Pancreas (tissue), 10 donors: ENCODE measurements around the gene ARIH1. TPM values are rescaled to one million over a fixed set of nuclear protein-coding genes. Genes with fewer than 3 reads are reported as not detected.

ENCODE experiments used
- ATAC-seq, 4 donors: fragments of 200-7000 bp; cut with Tn5 transposase; one replicate each; pipeline versions ENCODE4 v1.8.0 to v1.9.1; 2020; ENCODE audit warnings: mild to moderate bottlenecking in 4 of 4, moderate library complexity in 4 of 4
- DNase-seq, 6 donors: peaks; one replicate each; pipeline ENCODE4 v3.0.0-alpha.2; 2020
- FAIRE-seq: peaks from 2 replicates; lab custom pipeline; 2012; peaks lifted over from hg19 to GRCh38; lab: Jason Lieb, UNC
- H3K27ac ChIP-seq, 4 donors: fragments of 200-600 bp; sonication (generic); 1 replicate in 3 of 4; 2 replicates in 1 of 4; pipeline versions ENCODE4 v1.5.0 to v1.8.0; 2020
- H3K27me3 ChIP-seq, 4 donors: fragments of 200-600 bp; one replicate each; pipeline ENCODE4 v1.8.0; 2021
- H3K36me3 ChIP-seq, 3 donors: fragments of 200-600 bp; sonication (generic) in 1 of 3; one replicate each; pipeline versions ENCODE4 v1.5.0 to v1.8.0; 2020 to 2021
- H3K4me1 ChIP-seq, 3 donors: fragments of 200-600 bp; one replicate each; pipeline ENCODE4 v1.8.0; 2021
- H3K4me3 ChIP-seq, 4 donors: fragments of 200-600 bp; sonication (generic) in 2 of 4; one replicate each; pipeline versions ENCODE4 v1.5.0 to v1.8.0; 2020 to 2021
- H3K9me3 ChIP-seq, 4 donors: fragments of 200-600 bp; one replicate each; pipeline ENCODE4 v1.8.0; 2021
- WGBS, 2 donors: extraction: QIAGEN DNeasy Blood & Tissue Kit; methylation state at CpG; one replicate each; pipeline ENCODE4 v1.1.7; 2013; 5-methylcytosine and 5-hydroxymethylcytosine counted together
- intact Hi-C, 3 donors: fragments of 100-400 bp; cut with DNase I; formaldehyde crosslinking; loops; one replicate each; pipeline versions ENCODE4 v1.11.1 to v1.14.2; 2022
- polyA plus RNA-seq, 2 donors: library from polyadenylated mRNA; stranded (reverse); fragments of 200-250 nt; gene quantifications; one replicate each; pipeline ENCODE4 v1.2.3, GENCODE V29; 2013
- total RNA-seq, 6 donors: library from RNA; stranded (reverse); fragmentation: NEBNext Ultra II Directional in 4 of 6; extraction: Animal tissue kit (Norgen Biotek cat#: 25700) in 4 of 6; gene quantifications; one replicate each; pipeline versions ENCODE4 v1.2.1 to v1.2.4, GENCODE V29; 2021 to 2023
- TF ChIP-seq, protein P1 (sequence below), 4 donors: fragments of 200-600 bp; sonication (generic) in 3 of 4; IDR thresholded peaks; one replicate each; pipeline versions ENCODE4 v1.5.0 to v1.8.0; 2021; ENCODE audit warnings: antibody characterized with exemption in 4 of 4
- donor health status: healthy with polysubstance abuse.
- donor health status: DM: no; HTN: no; CAD: no; lungs with moderate emphysema.
- donor health status: DM: no; HTN: no; CAD: no.
- donor health status: control.
- donor health status: control.
- donor health status: Bipolar disorder and iron deficiency.
- donor health status: DM: yes; HTN: yes; CAD: no.
- donor health status: DM: no; HTN: no; CAD: no.
- donor health status: DM: no; HTN: no; CAD: no.
- donor health status: DM: yes; HTN: yes; CAD: no.

ARIH1 gene
- total and polyA plus RNA-seq, 8 donors, result 11.5 to 91.3 (median 66.6) TPM

DNA sequence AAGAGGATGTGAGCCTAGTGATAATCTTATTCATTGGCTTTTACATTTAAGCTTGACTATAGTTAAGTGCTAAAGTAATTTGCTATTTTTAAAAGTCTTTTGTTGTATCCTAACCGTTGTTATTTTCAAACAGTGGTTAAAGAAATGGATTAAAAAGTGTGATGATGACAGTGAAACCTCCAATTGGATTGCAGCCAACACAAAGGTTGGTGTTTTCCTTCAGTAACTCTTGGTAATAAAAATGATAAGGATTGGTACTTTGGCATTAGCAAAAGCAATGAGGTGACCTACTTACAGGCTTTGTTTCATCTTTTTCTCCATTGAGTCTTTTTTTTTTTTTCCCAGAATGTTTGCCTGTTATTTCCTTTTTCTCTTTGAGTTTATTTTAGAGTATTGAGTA is 92.8 kb downstream of the ARIH1 start:
- FAIRE-seq (no peak), DNase-seq (no peak), ATAC-seq (no peak)
- peaks cover 0 to 7% (median 3%) of the 10 kb centered on the region in 3 donors for H3K36me3 ChIP-seq
- 33% methylated on average over 1 of the region's 1 CpG for WGBS, 2 donors
- no peaks in the 10 kb centered on the region for H3K27me3 ChIP-seq
- TF ChIP-seq, protein P1, sequence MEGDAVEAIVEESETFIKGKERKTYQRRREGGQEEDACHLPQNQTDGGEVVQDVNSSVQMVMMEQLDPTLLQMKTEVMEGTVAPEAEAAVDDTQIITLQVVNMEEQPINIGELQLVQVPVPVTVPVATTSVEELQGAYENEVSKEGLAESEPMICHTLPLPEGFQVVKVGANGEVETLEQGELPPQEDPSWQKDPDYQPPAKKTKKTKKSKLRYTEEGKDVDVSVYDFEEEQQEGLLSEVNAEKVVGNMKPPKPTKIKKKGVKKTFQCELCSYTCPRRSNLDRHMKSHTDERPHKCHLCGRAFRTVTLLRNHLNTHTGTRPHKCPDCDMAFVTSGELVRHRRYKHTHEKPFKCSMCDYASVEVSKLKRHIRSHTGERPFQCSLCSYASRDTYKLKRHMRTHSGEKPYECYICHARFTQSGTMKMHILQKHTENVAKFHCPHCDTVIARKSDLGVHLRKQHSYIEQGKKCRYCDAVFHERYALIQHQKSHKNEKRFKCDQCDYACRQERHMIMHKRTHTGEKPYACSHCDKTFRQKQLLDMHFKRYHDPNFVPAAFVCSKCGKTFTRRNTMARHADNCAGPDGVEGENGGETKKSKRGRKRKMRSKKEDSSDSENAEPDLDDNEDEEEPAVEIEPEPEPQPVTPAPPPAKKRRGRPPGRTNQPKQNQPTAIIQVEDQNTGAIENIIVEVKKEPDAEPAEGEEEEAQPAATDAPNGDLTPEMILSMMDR (IDR thresholded peaks at IDR 0.05), result no peak
- H3K4me3 ChIP-seq, result no peak overlapping the region
- intact Hi-C loops, result no loop called here
- peaks cover 0 to 6% (median 5%) of the 10 kb centered on the region in 3 donors for H3K4me1 ChIP-seq
- H3K27ac ChIP-seq, result no peak overlapping the region
- no peaks in the 10 kb centered on the region for H3K9me3 ChIP-seq

DNA sequence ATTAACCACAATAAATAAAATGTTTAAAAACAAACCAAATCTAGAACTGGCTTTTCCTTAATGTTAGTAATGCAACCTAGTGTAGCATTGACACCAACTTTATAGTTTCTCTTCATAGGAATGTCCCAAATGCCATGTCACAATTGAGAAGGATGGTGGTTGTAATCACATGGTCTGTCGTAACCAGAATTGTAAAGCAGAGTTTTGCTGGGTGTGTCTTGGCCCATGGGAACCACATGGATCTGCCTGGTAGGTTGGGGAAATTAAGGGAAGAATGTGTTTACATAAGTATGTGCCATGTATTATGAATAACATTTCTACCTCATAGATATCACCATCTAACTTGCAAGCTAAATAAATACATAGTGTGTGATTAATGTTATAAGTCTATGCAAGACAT is 95.9 kb downstream of the ARIH1 start:
- peaks cover 0 to 6% (median 5%) of the 10 kb centered on the region in 3 donors for H3K4me1 ChIP-seq
- H3K36me3 ChIP-seq, result peaks cover 0 to 25% (median 0%) of the 10 kb centered on the region in 3 donors
- ATAC-seq (no peak), FAIRE-seq (no peak), DNase-seq (no peak)
- H3K9me3 ChIP-seq, result no peaks in the 10 kb centered on the region
- no peak overlapping the region for H3K4me3 ChIP-seq
- no peaks in the 10 kb centered on the region for H3K27me3 ChIP-seq
- intact Hi-C loops, result no loop called here
- TF ChIP-seq, protein P1 (IDR thresholded peaks at IDR 0.05), result no peak
- 100% methylated on average over 1 of the region's 1 CpG for WGBS, 2 donors
- H3K27ac ChIP-seq, result no peak overlapping the region

DNA sequence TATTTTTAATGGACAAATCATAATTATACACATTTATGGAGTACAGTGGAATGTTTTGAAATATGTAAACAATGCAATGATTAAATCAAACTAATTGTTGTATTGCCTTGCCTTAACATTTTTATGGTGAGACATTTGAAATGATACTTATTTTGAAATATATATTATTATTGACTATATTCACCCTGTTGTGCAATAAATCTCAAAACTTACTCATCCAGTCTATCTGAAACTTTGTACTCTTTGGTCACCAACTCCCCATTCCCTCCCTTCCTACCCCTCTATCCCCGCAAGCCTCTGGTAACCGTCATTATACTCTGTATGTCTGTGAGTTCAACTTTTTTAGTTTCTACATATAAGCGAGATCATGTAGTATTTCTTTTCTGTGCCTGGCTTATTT is 105.7 kb downstream of the ARIH1 start:
- TF ChIP-seq, protein P1 (IDR thresholded peaks at IDR 0.05), result no peak
- H3K4me1 ChIP-seq, result no peaks in the 10 kb centered on the region
- H3K4me3 ChIP-seq, result no peak overlapping the region
- H3K36me3 ChIP-seq, result peaks cover 0 to 47% (median 5%) of the 10 kb centered on the region in 3 donors
- no peaks in the 10 kb centered on the region for H3K9me3 ChIP-seq
- no peaks in the 10 kb centered on the region for H3K27me3 ChIP-seq
- FAIRE-seq (no peak), DNase-seq (no peak), ATAC-seq (no peak)
- H3K27ac ChIP-seq, result no peak overlapping the region
- 97 to 99% methylated on average over 3 of the region's 3 CpGs for WGBS, 2 donors
- intact Hi-C loops, result no loop called here

DNA sequence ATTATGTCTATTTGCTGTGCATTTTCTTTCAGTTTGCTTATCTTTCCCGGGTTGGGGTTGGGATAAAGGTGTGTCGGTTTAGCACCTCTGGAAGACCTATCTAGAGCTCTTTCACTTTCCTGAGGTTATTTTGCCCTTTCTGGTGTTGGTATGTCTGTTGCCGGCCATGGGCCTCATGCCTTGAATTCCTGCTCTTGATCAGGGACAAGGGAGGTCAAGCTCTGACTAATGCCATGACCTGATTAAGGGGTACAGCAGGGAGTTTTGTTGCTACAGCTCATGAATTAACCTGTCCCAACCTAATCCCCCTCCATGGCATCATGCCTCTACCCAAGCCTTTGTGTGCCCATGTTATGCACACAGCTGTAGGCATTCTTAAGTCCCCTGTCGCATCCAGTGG is 109.9 kb downstream of the ARIH1 start:
- H3K4me3 ChIP-seq, result no peak overlapping the region
- TF ChIP-seq, protein P1 (IDR thresholded peaks at IDR 0.05), result no peak
- no peaks in the 10 kb centered on the region for H3K9me3 ChIP-seq
- no peak for ATAC-seq
- no peak for FAIRE-seq
- no peaks in the 10 kb centered on the region for H3K27me3 ChIP-seq
- 80 to 86% methylated on average over 4 of the region's 4 CpGs for WGBS, 2 donors
- H3K36me3 ChIP-seq, result peaks cover 0 to 48% (median 5%) of the 10 kb centered on the region in 3 donors
- H3K27ac ChIP-seq, result no peak overlapping the region
- DNase-seq, result no peak
- no peaks in the 10 kb centered on the region for H3K4me1 ChIP-seq
- intact Hi-C loops, result no loop called here

DNA sequence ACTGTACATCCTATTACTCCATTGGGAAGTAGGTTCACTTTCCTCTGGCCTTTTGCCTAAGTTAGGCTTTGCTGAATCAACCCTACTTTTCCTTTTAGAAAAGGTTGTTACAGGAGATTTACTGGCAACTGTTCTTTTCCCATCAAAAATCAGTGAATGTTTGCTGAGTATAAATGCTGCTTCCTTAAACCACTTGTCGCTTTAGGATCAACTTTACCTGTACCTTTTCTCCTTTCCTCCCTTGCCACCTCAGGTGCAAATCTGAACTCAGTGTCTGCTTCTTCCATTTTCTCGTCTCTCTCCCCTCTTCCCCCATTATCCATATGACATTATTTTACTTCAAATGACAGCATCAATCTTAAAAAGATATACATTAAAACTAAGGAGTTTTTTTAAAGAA is 110.9 kb downstream of the ARIH1 start:
- TF ChIP-seq, protein P1 (IDR thresholded peaks at IDR 0.05), result no peak
- ATAC-seq (no peak), FAIRE-seq (no peak), DNase-seq (no peak)
- Histone ChIP-seq H3K27me3 (no peaks in the 10 kb centered on the region), H3K27ac (no peak overlapping the region), H3K9me3 (no peaks in the 10 kb centered on the region), H3K36me3 (peaks cover 0 to 45% (median 5%) of the 10 kb centered on the region in 3 donors), H3K4me3 (no peak overlapping the region), H3K4me1 (no peaks in the 10 kb centered on the region)
- intact Hi-C loops, result no loop called here
- WGBS, 2 donors, result 94 to 95% methylated on average over 2 of the region's 2 CpGs
